Spleen (tissue), 13 donors: ENCODE results near the gene ING2. TPM values are rescaled to one million over a fixed set of nuclear protein-coding genes. Genes with fewer than 3 reads are reported as not detected.
"Not testable (repeated sequence)": the region's sequence is repeated elsewhere in the genome, so short reads cannot be mapped to it uniquely, and the experiment has no call there.

Experiments used
- DNase-seq: peaks from one replicate; pipeline ENCODE4 v3.0.0-alpha.2; 2020
- H3K27ac ChIP-seq, 8 donors: fragments of 200-600 bp; sonication (generic) in 7 of 8; 1 replicate in 4 of 8; 2 replicates in 4 of 8; pipeline versions ENCODE4 v1.5.0 to v1.8.0; 2016 to 2021; ENCODE audit warnings: inconsistent platforms in 4 of 8, mild to moderate bottlenecking in 4 of 8, moderate library complexity in 1 of 8
- H3K27me3 ChIP-seq, 7 donors: fragments of 200-600 bp; sonication (generic) in 6 of 7; replicated peaks in 1 of 7; 1 replicate in 4 of 7; 2 replicates in 3 of 7; pipeline versions ENCODE4 v1.5.0 to v1.8.0; 2016 to 2021; ENCODE audit warnings: inconsistent platforms in 3 of 7, mild to moderate bottlenecking in 1 of 7
- H3K36me3 ChIP-seq, 6 donors: fragments of 200-600 bp; sonication (generic) in 5 of 6; 1 replicate in 4 of 6; 2 replicates in 2 of 6; pipeline versions ENCODE4 v1.5.0 to v1.8.0; 2016 to 2021; ENCODE audit warnings: inconsistent platforms in 2 of 6
- H3K4me1 ChIP-seq, 6 donors: fragments of 200-600 bp; sonication (generic) in 5 of 6; 1 replicate in 3 of 6; 2 replicates in 3 of 6; pipeline versions ENCODE4 v1.5.0 to v1.8.0; 2016 to 2021; ENCODE audit warnings: inconsistent platforms in 3 of 6
- H3K4me3 ChIP-seq, 8 donors: fragments of 200-600 bp; sonication (generic) in 7 of 8; 1 replicate in 4 of 8; 2 replicates in 4 of 8; pipeline versions ENCODE4 v1.5.0 to v1.8.0; 2016 to 2021; ENCODE audit warnings: inconsistent platforms in 4 of 8, mild to moderate bottlenecking in 4 of 8, moderate library complexity in 2 of 8
- H3K9me3 ChIP-seq, 8 donors: fragments of 200-600 bp; sonication (generic) in 7 of 8; 1 replicate in 4 of 8; 2 replicates in 4 of 8; pipeline versions ENCODE4 v1.5.0 to v1.8.0; 2016 to 2021; ENCODE audit warnings: inconsistent platforms in 4 of 8
- POLR2A ChIP-seq, 3 donors: fragments of 450-650 bp; IDR thresholded peaks; one replicate each; pipeline ENCODE4 v1.5.1; 2017; ENCODE audit warnings: antibody characterized with exemption in 3 of 3, mild to moderate bottlenecking in 1 of 3
- POLR2AphosphoS5 ChIP-seq, 3 donors: sonication (generic); formaldehyde crosslinking; IDR thresholded peaks; one replicate each; pipeline ENCODE4 v1.5.1; 2017; ENCODE audit warnings: antibody characterized with exemption in 3 of 3
- WGBS, 5 donors: extraction: QIAGEN DNeasy Blood & Tissue Kit in 3 of 5; methylation state at CpG; one replicate each; pipeline versions ENCODE4 v1.1.5 to v1.1.7; 2013 to 2018; 5-methylcytosine and 5-hydroxymethylcytosine counted together
- intact Hi-C: fragments of 100-400 bp; cut with DNase I; formaldehyde crosslinking; loops from one replicate; pipeline ENCODE4 v1.15.0; 2023; ENCODE audit warnings: low total_unique reads
- long read RNA-seq, 2 donors: transcript quantifications; one replicate each; lab custom pipeline, GENCODE V29; 2026
- polyA plus RNA-seq, 3 donors: library from polyadenylated mRNA; stranded (reverse); fragments of 200-250 nt; gene quantifications; one replicate each; pipeline ENCODE4 v1.2.1, GENCODE V29; 2013
- total RNA-seq, 7 donors: library from RNA; depleted of rRNA in 3 of 7; stranded (reverse); fragments of >200 nt in 3 of 7; fragmentation: NEBNext Ultra II Directional in 4 of 7; extraction: Animal tissue kit (Norgen Biotek cat#: 25700) in 4 of 7; gene quantifications; one replicate each; pipeline versions ENCODE4 v1.1.0 to v1.2.1, GENCODE V29; 2016 to 2021
- TF ChIP-seq, protein P1 (sequence below), 11 experiments: fragments of 200-600 bp in 7 of 11; fragments of 450-650 bp in 4 of 11; sonication (generic) in 4 of 11; IDR thresholded peaks in 8 of 11; conservative IDR thresholded peaks in 3 of 11; 1 replicate in 7 of 11; 2 replicates in 4 of 11; pipeline versions ENCODE4 v1.4.0 to v1.8.0; 2016 to 2021; ENCODE audit warnings: antibody characterized with exemption in 11 of 11, inconsistent platforms in 4 of 11, mild to moderate bottlenecking in 1 of 11
- donor health status: healthy with polysubstance abuse.
- donor health status: DM: no; HTN: no; CAD: no; lungs with moderate emphysema.
- donor health status: DM: no; HTN: no; CAD: no.
- donor health status: Bipolar disorder and iron deficiency.
- donor health status: healthy.
- donor health status: DM: no; HTN: no; CAD: no.
- donor health status: DM: yes; HTN: yes; CAD: no.

Gene ING2, protein sequence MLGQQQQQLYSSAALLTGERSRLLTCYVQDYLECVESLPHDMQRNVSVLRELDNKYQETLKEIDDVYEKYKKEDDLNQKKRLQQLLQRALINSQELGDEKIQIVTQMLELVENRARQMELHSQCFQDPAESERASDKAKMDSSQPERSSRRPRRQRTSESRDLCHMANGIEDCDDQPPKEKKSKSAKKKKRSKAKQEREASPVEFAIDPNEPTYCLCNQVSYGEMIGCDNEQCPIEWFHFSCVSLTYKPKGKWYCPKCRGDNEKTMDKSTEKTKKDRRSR
- 10 to 100 TPM in 4 of 7 donors, 1 to 10 TPM in 3; 4.2 to 21.7 (median 10.6) TPM for total RNA-seq
- 10 to 100 TPM in 1 of 3 donors, 1 to 10 TPM in 2; 8.0 to 12.3 (median 9.4) TPM for polyA plus RNA-seq
- long read RNA-seq, donor 1, transcript ING2-202 (2 exons, 599 nt): minor isoform, 8 of 19 reads
- long read RNA-seq, donor 1, transcript ING2-201 (2 exons, 1,189 nt): major isoform, 11 of 19 reads
- long read RNA-seq, donor 1, partial matches to known transcripts: 0 of 19 reads
- long read RNA-seq, donor 1, other reads (novel, unspliced or antisense): 0 of 19 reads
- long read RNA-seq, donor 2, transcript ING2-201 (2 exons, 1,189 nt): major isoform, 7 of 16 reads
- long read RNA-seq, donor 2, partial matches to known transcripts: 7 of 16 reads
- long read RNA-seq, donor 2, other reads (novel, unspliced or antisense): 0 of 16 reads

DNA sequence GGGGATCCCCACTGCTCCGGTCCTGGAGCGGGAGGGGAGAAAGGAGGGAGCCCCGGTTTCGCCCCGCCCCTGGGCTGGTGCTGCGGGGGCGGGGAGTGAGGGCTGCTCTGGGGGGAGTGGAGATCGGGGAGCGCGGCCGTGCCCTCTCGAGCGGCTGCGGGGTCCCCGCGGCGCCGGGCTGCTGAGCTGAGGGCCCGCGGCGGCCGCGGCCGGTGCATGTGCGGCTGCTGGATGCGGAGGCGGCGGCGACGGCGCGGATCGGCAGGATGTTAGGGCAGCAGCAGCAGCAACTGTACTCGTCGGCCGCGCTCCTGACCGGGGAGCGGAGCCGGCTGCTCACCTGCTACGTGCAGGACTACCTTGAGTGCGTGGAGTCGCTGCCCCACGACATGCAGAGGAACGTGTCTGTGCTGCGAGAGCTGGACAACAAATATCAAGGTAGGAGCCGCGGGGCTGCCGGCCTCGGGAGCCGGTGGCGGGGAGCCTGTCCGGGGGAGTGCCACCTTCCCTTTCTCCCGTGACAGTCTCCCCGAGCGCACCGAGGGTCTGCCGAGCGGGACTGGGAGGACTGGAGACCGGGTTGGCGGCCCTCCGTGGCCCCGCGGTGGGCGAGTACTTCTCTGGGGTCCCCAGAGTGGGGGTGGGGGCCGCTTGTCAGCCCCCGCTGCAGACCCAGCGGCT lies at the start of gene ING2:
Gene ING2 (plus strand): TSS at position 129 of the 681 bp plus-strand sequence. CDS start 138 bp downstream, at position 267.
- H3K9me3 ChIP-seq: no peaks in the 10 kb centered on the region
- H3K27me3 ChIP-seq: no peaks in the 10 kb centered on the region
- H3K4me3 ChIP-seq: peak within 1 kb of the TSS; percentile 82 to 99 (median 94)
- TF ChIP-seq, protein P1, sequence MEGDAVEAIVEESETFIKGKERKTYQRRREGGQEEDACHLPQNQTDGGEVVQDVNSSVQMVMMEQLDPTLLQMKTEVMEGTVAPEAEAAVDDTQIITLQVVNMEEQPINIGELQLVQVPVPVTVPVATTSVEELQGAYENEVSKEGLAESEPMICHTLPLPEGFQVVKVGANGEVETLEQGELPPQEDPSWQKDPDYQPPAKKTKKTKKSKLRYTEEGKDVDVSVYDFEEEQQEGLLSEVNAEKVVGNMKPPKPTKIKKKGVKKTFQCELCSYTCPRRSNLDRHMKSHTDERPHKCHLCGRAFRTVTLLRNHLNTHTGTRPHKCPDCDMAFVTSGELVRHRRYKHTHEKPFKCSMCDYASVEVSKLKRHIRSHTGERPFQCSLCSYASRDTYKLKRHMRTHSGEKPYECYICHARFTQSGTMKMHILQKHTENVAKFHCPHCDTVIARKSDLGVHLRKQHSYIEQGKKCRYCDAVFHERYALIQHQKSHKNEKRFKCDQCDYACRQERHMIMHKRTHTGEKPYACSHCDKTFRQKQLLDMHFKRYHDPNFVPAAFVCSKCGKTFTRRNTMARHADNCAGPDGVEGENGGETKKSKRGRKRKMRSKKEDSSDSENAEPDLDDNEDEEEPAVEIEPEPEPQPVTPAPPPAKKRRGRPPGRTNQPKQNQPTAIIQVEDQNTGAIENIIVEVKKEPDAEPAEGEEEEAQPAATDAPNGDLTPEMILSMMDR (IDR thresholded peaks at IDR 0.05 in 8 of 11, conservative IDR thresholded peaks at IDR 0.05 in 3 of 11): no peak
- TF ChIP-seq POLR2A (IDR thresholded peaks at IDR 0.05): no peak
- TF ChIP-seq POLR2AphosphoS5 (IDR thresholded peaks at IDR 0.05): no peak
- peaks cover 0 to 53% (median 24%) of the 10 kb centered on the region in 6 donors for H3K4me1 ChIP-seq
- 0 to 1% (median 0%) methylated on average over 21 to 68 of the region's 68 CpGs for WGBS, 5 donors
- no peak for DNase-seq
- peak within 1 kb of the TSS; percentile 94 to 99 (median 98) for H3K27ac ChIP-seq
- H3K36me3 ChIP-seq: peaks cover 0 to under 1% (median 0%) of the 10 kb centered on the region in 6 donors
- intact Hi-C loops: loop anchor here (10.0 kb wide), 2 partner anchors 60 to 150 kb away; partner anchors contain the start of genes CDKN2AIP, RWDD4 and TRAPPC11

- H3K4me1 ChIP-seq: peaks cover 0 to 7% (median 0%) of the 10 kb centered on the region in 6 donors
- intact Hi-C loops: no loop called here
- TF ChIP-seq POLR2AphosphoS5 (IDR thresholded peaks at IDR 0.05) (no peak), POLR2A (IDR thresholded peaks at IDR 0.05) (no peak)
- TF ChIP-seq, protein P1 (IDR thresholded peaks at IDR 0.05 in 8 of 11, conservative IDR thresholded peaks at IDR 0.05 in 3 of 11): no peak
These were observed 49.2 kb upstream of the ING2 start for GRCh38 chr4:183455431-183456195.

GRCh38 chr4:183458005-183458404 lies 46.9 kb upstream of the ING2 start:
- intact Hi-C loops: no loop called here
- Histone ChIP-seq H3K27me3 (no peaks in the 10 kb centered on the region), H3K4me3 (no peak overlapping the region), H3K9me3 (no peaks in the 10 kb centered on the region), H3K27ac (no peak overlapping the region), H3K4me1 (peaks cover 0 to 5% (median 0%) of the 10 kb centered on the region in 6 donors), H3K36me3 (peaks cover 0 to 10% (median 0%) of the 10 kb centered on the region in 6 donors)
- TF ChIP-seq POLR2AphosphoS5 (IDR thresholded peaks at IDR 0.05) (no peak), POLR2A (IDR thresholded peaks at IDR 0.05) (no peak)
- TF ChIP-seq, protein P1 (IDR thresholded peaks at IDR 0.05 in 8 of 11, conservative IDR thresholded peaks at IDR 0.05 in 3 of 11): no peak
- DNase-seq: no peak
- WGBS, 5 donors: 78 to 86% (median 79%) methylated on average over 5 of the region's 5 CpGs

More at GRCh38 chr4:183455431-183456195, 49.2 kb upstream of the ING2 start:
- WGBS, 5 donors: 45 to 72% (median 58%) methylated on average over 7 of the region's 7 CpGs
- Histone ChIP-seq H3K27me3 (no peaks in the 10 kb centered on the region), H3K27ac (no peak overlapping the region), H3K4me3 (no peak overlapping the region), H3K9me3 (no peaks in the 10 kb centered on the region), H3K36me3 (peaks cover 0 to 33% (median 8%) of the 10 kb centered on the region in 6 donors)
- DNase-seq: no peak

DNA sequence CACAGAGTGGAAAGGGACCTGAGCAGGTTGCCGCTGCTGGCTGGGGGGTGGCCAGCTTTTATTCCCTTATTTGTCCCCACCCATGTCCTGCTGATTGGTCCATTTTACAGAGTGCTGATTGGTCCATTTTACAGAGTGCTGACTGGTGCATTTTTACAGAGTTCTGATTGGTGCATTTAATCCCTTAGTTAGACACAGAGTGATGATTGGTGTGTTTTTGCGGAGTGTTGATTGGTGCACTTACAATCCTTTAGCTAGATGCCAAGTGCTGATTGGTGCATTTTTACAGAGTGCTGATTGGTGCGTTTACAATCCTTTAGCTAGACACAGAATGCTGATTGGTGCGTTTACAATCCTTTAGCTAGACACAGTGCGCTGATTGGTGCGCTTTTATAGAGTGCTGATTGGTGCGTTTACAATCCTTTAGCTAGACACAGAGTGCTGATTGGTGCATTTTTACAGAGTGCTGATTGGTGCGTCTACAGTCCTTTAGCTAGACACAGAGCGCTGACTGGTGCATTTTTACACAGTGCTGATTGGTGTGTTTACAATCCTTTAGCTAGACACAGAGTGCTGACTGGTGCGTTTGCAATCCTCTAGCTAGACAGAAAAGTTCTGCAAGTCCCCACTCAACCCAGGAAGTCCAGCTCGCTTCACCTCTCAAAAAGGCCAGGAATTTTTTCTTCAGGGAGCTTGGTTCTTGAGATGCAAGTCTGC lies 40.8 kb upstream of the ING2 start:
- H3K4me3 ChIP-seq, DNase-seq, H3K27me3 ChIP-seq, H3K4me1 ChIP-seq, H3K9me3 ChIP-seq, H3K36me3 ChIP-seq, H3K27ac ChIP-seq, intact Hi-C loops: not testable (repeated sequence)
- 55 to 87% (median 76%) methylated on average over 9 to 11 of the region's 11 CpGs for WGBS, 5 donors

GRCh38 chr4:183465879-183466278 lies 39.0 kb upstream of the ING2 start:
- WGBS, 5 donors: 54 to 68% (median 58%) methylated on average over 5 of the region's 5 CpGs
- H3K9me3 ChIP-seq, H3K27ac ChIP-seq, H3K36me3 ChIP-seq, DNase-seq, H3K4me1 ChIP-seq, H3K27me3 ChIP-seq, H3K4me3 ChIP-seq, intact Hi-C loops: not testable (repeated sequence)
